ENCODE data around the gene MAST3. TPM values are rescaled to one million over a fixed set of nuclear protein-coding genes. Genes with fewer than 3 reads are reported as not detected.

The MAST3 gene
- 1 to 10 TPM; 5.8 to 7.5 TPM for total RNA-seq

- TF ChIP-seq CTCF (IDR thresholded peaks at IDR 0.05) = no peak
- no peak within 1 kb of the TSS for H3K27ac ChIP-seq
- H3K36me3 ChIP-seq = no peaks in the 10 kb centered on the region
- H3K4me3 ChIP-seq = peak within 1 kb of the TSS; percentile 27 to 45
- peaks cover 0 to 9% of the 10 kb centered on the region in 2 donors for H3K27me3 ChIP-seq
- H3K9me3 ChIP-seq = no peaks in the 10 kb centered on the region
- peaks cover 0 to 21% of the 10 kb centered on the region in 2 donors for H3K4me1 ChIP-seq
- peak; percentile 78 for DNase-seq (ENCODE audit: low spot score)
Observed at GRCh38 chr19:18097217-18097992, at the start of gene MAST3. Gene MAST3 (plus strand): TSS chr19:18097778. CDS start chr19:18097793, 15 bp downstream.

- peaks cover 0 to 43% of the 10 kb centered on the region in 2 donors for H3K4me1 ChIP-seq
- H3K4me3 ChIP-seq = no peak overlapping the region
- DNase-seq (ENCODE audit: low spot score) = peak; percentile 94
Observed at GRCh38 chr19:18049385-18049784, 48.2 kb upstream of the MAST3 start.

GRCh38 chr19:18051887-18052286, 45.7 kb upstream of the MAST3 start:
- Histone ChIP-seq H3K27me3 (no peaks in the 10 kb centered on the region), H3K4me1 (peaks cover 0 to 27% of the 10 kb centered on the region in 2 donors), H3K27ac (peak overlapping the region; percentile 37 to 63), H3K9me3 (no peaks in the 10 kb centered on the region), H3K4me3 (peak overlapping the region in 1 of 2 donors; percentile 31), H3K36me3 (no peaks in the 10 kb centered on the region)
- no peak for DNase-seq (ENCODE audit: low spot score)
- no peak for TF ChIP-seq CTCF (IDR thresholded peaks at IDR 0.05)

More at GRCh38 chr19:18049385-18049784, 48.2 kb upstream of the MAST3 start:
- no peaks in the 10 kb centered on the region for H3K36me3 ChIP-seq
- TF ChIP-seq CTCF (IDR thresholded peaks at IDR 0.05) = no peak
- H3K9me3 ChIP-seq = no peaks in the 10 kb centered on the region
- peak overlapping the region; percentile 76 to 84 for H3K27ac ChIP-seq
- no peaks in the 10 kb centered on the region for H3K27me3 ChIP-seq

- H3K27me3 ChIP-seq = no peaks in the 10 kb centered on the region
- H3K9me3 ChIP-seq = no peaks in the 10 kb centered on the region
- H3K36me3 ChIP-seq = no peaks in the 10 kb centered on the region
- H3K4me1 ChIP-seq = peaks cover 0 to 41% of the 10 kb centered on the region in 2 donors
- TF ChIP-seq CTCF (IDR thresholded peaks at IDR 0.05) = no peak
- H3K27ac ChIP-seq = peak overlapping the region; percentile 32 to 46
- no peak overlapping the region for H3K4me3 ChIP-seq
- no peak for DNase-seq (ENCODE audit: low spot score)
Observed at GRCh38 chr19:18053576-18054219, 43.9 kb upstream of the MAST3 start.

GRCh38 chr19:18055967-18056366, 41.6 kb upstream of the MAST3 start:
- no peak for DNase-seq (ENCODE audit: low spot score)
- Histone ChIP-seq H3K36me3 (no peaks in the 10 kb centered on the region), H3K9me3 (no peaks in the 10 kb centered on the region), H3K27ac (no peak overlapping the region), H3K4me1 (peaks cover 0 to 28% of the 10 kb centered on the region in 2 donors), H3K4me3 (no peak overlapping the region), H3K27me3 (no peaks in the 10 kb centered on the region)
- no peak for TF ChIP-seq CTCF (IDR thresholded peaks at IDR 0.05)

Data from right atrium auricular region (tissue), 2 donors.